CD14-positive monocyte (primary cell): ENCODE measurements around the gene CLOCK. TPM values are rescaled to one million over a fixed set of nuclear protein-coding genes. Genes with fewer than 3 reads are reported as not detected.

Source experiments
- DNase-seq, 3 donors: peaks; one replicate each; pipeline ENCODE4 v3.0.0-alpha.2; 2011 to 2022
- H2AFZ ChIP-seq: 2 replicates; pipeline ENCODE4 v1.6.0; 2012; ENCODE audit warnings: mild to moderate bottlenecking, low read depth, low read length, inconsistent platforms; ENCODE audit not compliant: insufficient read depth, poor library complexity, severe bottlenecking
- H3K27ac ChIP-seq, 2 donors: 1 replicate in 1 of 2; 2 replicates in 1 of 2; pipeline ENCODE4 v1.5.1; 2012 to 2013; ENCODE audit warnings: low read length in 2 of 2, control low read depth in 1 of 2, inconsistent platforms in 1 of 2, low read depth in 1 of 2, mild to moderate bottlenecking in 1 of 2
- H3K27me3 ChIP-seq, 2 donors: one replicate each; pipeline versions ENCODE4 v1.6.0 to v1.6.1; 2011 to 2013; ENCODE audit warnings: low read length in 2 of 2; ENCODE audit not compliant: control insufficient read depth in 2 of 2, insufficient read depth in 2 of 2
- H3K36me3 ChIP-seq, 2 donors: replicated peaks in 1 of 2; 1 replicate in 1 of 2; 2 replicates in 1 of 2; pipeline versions ENCODE4 v1.5.1 to v1.6.1; 2012 to 2013; ENCODE audit warnings: low read length in 2 of 2, control low read depth in 1 of 2, inconsistent platforms in 1 of 2, mild to moderate bottlenecking in 1 of 2; ENCODE audit not compliant: insufficient read depth in 2 of 2, control insufficient read depth in 1 of 2
- H3K4me1 ChIP-seq, 2 donors: 1 replicate in 1 of 2; 2 replicates in 1 of 2; pipeline versions ENCODE4 v1.5.1 to v1.6.1; 2012 to 2013; ENCODE audit warnings: low read length in 2 of 2, control low read depth in 1 of 2, inconsistent platforms in 1 of 2, mild to moderate bottlenecking in 1 of 2, moderate library complexity in 1 of 2; ENCODE audit not compliant: insufficient read depth in 2 of 2, control insufficient read depth in 1 of 2
- H3K4me2 ChIP-seq: replicated peaks from 2 replicates; pipeline ENCODE3; 2012; ENCODE audit warnings: low read length, moderate library complexity, mild to moderate bottlenecking; ENCODE audit not compliant: poor library complexity, severe bottlenecking; ENCODE audit errors: extremely low read depth
- H3K4me3 ChIP-seq, 3 experiments: fragments of 200-600 bp in 1 of 3; sonication (generic) in 1 of 3; replicated peaks in 1 of 3; 1 replicate in 2 of 3; 2 replicates in 1 of 3; pipeline ENCODE4 v1.5.1; 2011 to 2013; ENCODE audit warnings: low read length in 3 of 3, mild to moderate bottlenecking in 3 of 3, control low read depth in 2 of 3, low read depth in 2 of 3, inconsistent platforms in 1 of 3, moderate library complexity in 1 of 3
- H3K79me2 ChIP-seq: 2 replicates; pipeline ENCODE4 v1.6.0; 2012; ENCODE audit warnings: mild to moderate bottlenecking, control low read depth, inconsistent platforms, low read length, moderate library complexity; ENCODE audit not compliant: insufficient read depth
- H3K9ac ChIP-seq: 2 replicates; pipeline ENCODE4 v1.6.0; 2017; ENCODE audit warnings: low read length, mild to moderate bottlenecking; ENCODE audit not compliant: insufficient read depth, poor library complexity, severe bottlenecking
- H3K9me3 ChIP-seq, 2 donors: replicated peaks in 1 of 2; 1 replicate in 1 of 2; 2 replicates in 1 of 2; pipeline versions ENCODE4 v1.5.1 to v1.6.1; 2012 to 2013; ENCODE audit warnings: low read length in 2 of 2, control low read depth in 1 of 2; ENCODE audit not compliant: control insufficient read depth in 1 of 2, insufficient read depth in 1 of 2
- H4K20me1 ChIP-seq: 2 replicates; pipeline ENCODE4 v1.6.0; 2012; ENCODE audit warnings: mild to moderate bottlenecking, low read length, control low read depth, moderate library complexity; ENCODE audit not compliant: insufficient read depth
- H3K27ac Mint-ChIP-seq, 7 donors: one replicate each; pipeline ENCODE4 v1.8.0; 2020; ENCODE audit warnings: mild to moderate bottlenecking in 7 of 7, mixed read lengths in 7 of 7, moderate library complexity in 6 of 7, inconsistent platforms in 2 of 7
- H3K27me3 Mint-ChIP-seq, 3 donors: one replicate each; pipeline ENCODE4 v1.8.0; 2021 to 2022; ENCODE audit warnings: low read depth in 3 of 3, mild to moderate bottlenecking in 3 of 3, mixed read lengths in 3 of 3, moderate library complexity in 3 of 3, inconsistent platforms in 1 of 3
- H3K36me3 Mint-ChIP-seq, 2 donors: one replicate each; pipeline ENCODE4 v1.8.0; 2020; ENCODE audit warnings: mixed read lengths in 2 of 2, inconsistent platforms in 1 of 2, mild to moderate bottlenecking in 1 of 2
- H3K4me1 Mint-ChIP-seq: one replicate; pipeline ENCODE4 v1.8.0; 2020; ENCODE audit warnings: mild to moderate bottlenecking, mixed read lengths
- H3K4me3 Mint-ChIP-seq, 2 donors: one replicate each; pipeline ENCODE4 v1.8.0; 2020; ENCODE audit warnings: mild to moderate bottlenecking in 2 of 2, mixed read lengths in 2 of 2, moderate library complexity in 1 of 2
- H3K9me3 Mint-ChIP-seq, 7 donors: one replicate each; pipeline ENCODE4 v1.8.0; 2020 to 2022; ENCODE audit warnings: mixed read lengths in 7 of 7, mild to moderate bottlenecking in 6 of 7, moderate library complexity in 6 of 7, inconsistent platforms in 2 of 7
- WGBS: methylation state at CpG from one replicate; pipeline ENCODE4 v1.1.5; 2013; ENCODE audit warnings: missing lambda C conversion rate; ENCODE audit not compliant: insufficient coverage; 5-methylcytosine and 5-hydroxymethylcytosine counted together
- intact Hi-C, 2 donors: fragments of 100-400 bp; cut with micrococcal nuclease; formaldehyde crosslinking; loops; one replicate each; pipeline versions ENCODE4 v1.15.0 to v1.15.1; 2023
- polyA plus RNA-seq, 3 donors: library from polyadenylated mRNA; depleted of rRNA in 1 of 3; unstranded in 2 of 3; stranded (reverse) in 1 of 3; fragments of 300-500 nt in 2 of 3; fragments of >200 nt in 1 of 3; fragmentation: Illumina TruSeq in 2 of 3; gene quantifications; 1 replicate in 2 of 3; 2 replicates in 1 of 3; pipeline ENCODE4 v1.2.3, GENCODE V29; 2012 to 2021
- TF ChIP-seq, protein P1 (sequence below): fragments of 200-600 bp; IDR thresholded peaks from one replicate; pipeline ENCODE4 v1.8.0; 2022; ENCODE audit warnings: antibody characterized with exemption, mild to moderate bottlenecking

Gene CLOCK
- polyA plus RNA-seq, 3 donors, result 1.9 to 3.7 (median 2.9) TPM

GRCh38 chr4:55409468-55410171 lies 137.1 kb downstream of the CLOCK start:
- TF ChIP-seq, protein P1, sequence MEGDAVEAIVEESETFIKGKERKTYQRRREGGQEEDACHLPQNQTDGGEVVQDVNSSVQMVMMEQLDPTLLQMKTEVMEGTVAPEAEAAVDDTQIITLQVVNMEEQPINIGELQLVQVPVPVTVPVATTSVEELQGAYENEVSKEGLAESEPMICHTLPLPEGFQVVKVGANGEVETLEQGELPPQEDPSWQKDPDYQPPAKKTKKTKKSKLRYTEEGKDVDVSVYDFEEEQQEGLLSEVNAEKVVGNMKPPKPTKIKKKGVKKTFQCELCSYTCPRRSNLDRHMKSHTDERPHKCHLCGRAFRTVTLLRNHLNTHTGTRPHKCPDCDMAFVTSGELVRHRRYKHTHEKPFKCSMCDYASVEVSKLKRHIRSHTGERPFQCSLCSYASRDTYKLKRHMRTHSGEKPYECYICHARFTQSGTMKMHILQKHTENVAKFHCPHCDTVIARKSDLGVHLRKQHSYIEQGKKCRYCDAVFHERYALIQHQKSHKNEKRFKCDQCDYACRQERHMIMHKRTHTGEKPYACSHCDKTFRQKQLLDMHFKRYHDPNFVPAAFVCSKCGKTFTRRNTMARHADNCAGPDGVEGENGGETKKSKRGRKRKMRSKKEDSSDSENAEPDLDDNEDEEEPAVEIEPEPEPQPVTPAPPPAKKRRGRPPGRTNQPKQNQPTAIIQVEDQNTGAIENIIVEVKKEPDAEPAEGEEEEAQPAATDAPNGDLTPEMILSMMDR, result no peak
- Histone ChIP-seq H3K9ac (no peak overlapping the region), H3K27ac (peak overlapping the region in 1 of 2 donors; percentile 71), H3K4me2 (no peak overlapping the region), H3K9me3 (no peaks in the 10 kb centered on the region), H3K4me3 (no peak overlapping the region), H3K36me3 (peaks cover 42 to 85% of the 10 kb centered on the region in 2 donors), H2AFZ (no peak overlapping the region), H3K79me2 (peaks cover 99% of the 10 kb centered on the region), H3K4me1 (no peaks in the 10 kb centered on the region), H4K20me1 (peaks cover 99% of the 10 kb centered on the region), H3K27me3 (no peaks in the 10 kb centered on the region)
- intact Hi-C loops, result loop anchor here in 1 of 2 donors (10.0 kb wide), 1 partner anchor 445 kb away; the partner anchor contains the start of gene EXOC1
- Mint-ChIP-seq H3K27ac (peak overlapping the region; percentile 24 to 84 (median 58)), H3K4me1 (peaks cover 16% of the 10 kb centered on the region), H3K27me3 (no peaks in the 10 kb centered on the region), H3K9me3 (no peaks in the 10 kb centered on the region), H3K36me3 (peaks cover 42% of the 10 kb centered on the region in 2 donors), H3K4me3 (no peak overlapping the region)
- DNase-seq, result no peak
- WGBS, result 83% methylated on average over 3 of the region's 10 CpGs

DNA sequence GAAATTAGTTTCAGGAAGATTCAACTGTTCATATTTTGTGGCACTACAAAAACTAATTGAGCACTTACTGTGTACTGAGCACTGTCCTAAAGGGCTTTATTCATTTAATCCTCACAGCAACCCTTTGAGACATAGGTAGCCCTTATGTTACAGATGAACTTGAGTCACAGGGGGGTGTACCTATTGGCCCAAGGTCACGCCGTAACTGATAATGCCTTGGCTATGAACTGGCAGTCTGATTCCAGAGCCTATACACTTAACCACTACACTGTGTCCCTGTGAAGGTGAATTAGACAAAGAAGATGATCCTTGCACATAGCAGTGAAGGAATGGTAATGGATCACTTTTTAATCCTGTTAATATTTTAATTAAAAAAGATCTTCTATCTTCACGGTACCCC lies 138.9 kb downstream of the CLOCK start:
- H3K27ac ChIP-seq, result peak overlapping the region in 1 of 2 donors; percentile 13
- H3K79me2 ChIP-seq, result peaks cover 100% of the 10 kb centered on the region
- no peak overlapping the region for H2AFZ ChIP-seq
- Mint-ChIP-seq H3K36me3 (peaks cover 48 to 49% of the 10 kb centered on the region in 2 donors), H3K27me3 (no peaks in the 10 kb centered on the region), H3K27ac (peak overlapping the region in 1 of 7 donors; percentile 61), H3K4me3 (no peak overlapping the region), H3K9me3 (peaks cover 0 to 1% (median 0%) of the 10 kb centered on the region in 7 donors), H3K4me1 (peaks cover 16% of the 10 kb centered on the region)
- DNase-seq, result no peak
- H3K4me2 ChIP-seq, result no peak overlapping the region
- H3K9ac ChIP-seq, result no peak overlapping the region
- no CpG with 5 or more reads among the region's 3 CpGs for WGBS
- intact Hi-C loops, result loop anchor here in 1 of 2 donors (10.0 kb wide), 1 partner anchor 447 kb away; the partner anchor contains the start of gene EXOC1
- TF ChIP-seq, protein P1, result no peak
- peaks cover 99% of the 10 kb centered on the region for H4K20me1 ChIP-seq
- no peak overlapping the region for H3K4me3 ChIP-seq
- H3K36me3 ChIP-seq, result peaks cover 42 to 89% of the 10 kb centered on the region in 2 donors
- no peaks in the 10 kb centered on the region for H3K27me3 ChIP-seq
- H3K4me1 ChIP-seq, result no peaks in the 10 kb centered on the region
- H3K9me3 ChIP-seq, result no peaks in the 10 kb centered on the region
